Activated naive CD8-positive, alpha-beta T cell treated with anti-CD3 and anti-CD28 coated beads, Interleukin-2, amount 10 ng/mL, durations not matched to agents 7 days and 5 days (primary cell): ENCODE results near the gene SSC4D. TPM values are rescaled to one million over a fixed set of nuclear protein-coding genes. Genes with fewer than 3 reads are reported as not detected.
"Not testable (repeated sequence)": the region's sequence is repeated elsewhere in the genome, so short reads cannot be mapped to it uniquely, and the experiment has no call there.

Experiments used
- ATAC-seq: fragments of 150-1000 bp; cut with Tn5 transposase; one replicate; pipeline ENCODE4 v1.10.0; 2021; ENCODE audit warnings: low read depth, moderate library complexity
- POLR2A ChIA-PET: fragments of 350-600 bp; sonication (Branson Sonifier 250); formaldehyde crosslinking; loops from one replicate; lab custom pipeline; 2021; ENCODE audit warnings: antibody characterized with exemption; lab: Charles Lee
- DNase-seq: peaks from one replicate; pipeline ENCODE4 v3.0.0; 2021
- H3K27ac Mint-ChIP-seq: one replicate; pipeline ENCODE4 v1.8.0; 2022; ENCODE audit warnings: mild to moderate bottlenecking, mixed read lengths
- H3K27me3 Mint-ChIP-seq: one replicate; pipeline ENCODE4 v1.8.0; 2022; ENCODE audit warnings: mild to moderate bottlenecking, moderate library complexity, mixed read lengths
- H3K36me3 Mint-ChIP-seq: one replicate; pipeline ENCODE4 v1.8.0; 2021; ENCODE audit warnings: mild to moderate bottlenecking, mixed read lengths
- H3K4me1 Mint-ChIP-seq: one replicate; pipeline ENCODE4 v1.8.0; 2021; ENCODE audit warnings: mixed read lengths
- H3K4me3 Mint-ChIP-seq: one replicate; pipeline ENCODE4 v1.8.0; 2022; ENCODE audit warnings: mild to moderate bottlenecking, moderate library complexity, mixed read lengths
- H3K9me3 Mint-ChIP-seq: one replicate; pipeline ENCODE4 v1.8.0; 2021; ENCODE audit warnings: mixed read lengths
- total RNA-seq, 2 experiments: library from RNA; stranded (reverse); gene quantifications; one replicate each; pipeline ENCODE4 v1.2.3, GENCODE V29; 2021

The SSC4D gene
- total RNA-seq, 2 experiments from 2014 or later = 0.34 to 0.42 TPM

DNA sequence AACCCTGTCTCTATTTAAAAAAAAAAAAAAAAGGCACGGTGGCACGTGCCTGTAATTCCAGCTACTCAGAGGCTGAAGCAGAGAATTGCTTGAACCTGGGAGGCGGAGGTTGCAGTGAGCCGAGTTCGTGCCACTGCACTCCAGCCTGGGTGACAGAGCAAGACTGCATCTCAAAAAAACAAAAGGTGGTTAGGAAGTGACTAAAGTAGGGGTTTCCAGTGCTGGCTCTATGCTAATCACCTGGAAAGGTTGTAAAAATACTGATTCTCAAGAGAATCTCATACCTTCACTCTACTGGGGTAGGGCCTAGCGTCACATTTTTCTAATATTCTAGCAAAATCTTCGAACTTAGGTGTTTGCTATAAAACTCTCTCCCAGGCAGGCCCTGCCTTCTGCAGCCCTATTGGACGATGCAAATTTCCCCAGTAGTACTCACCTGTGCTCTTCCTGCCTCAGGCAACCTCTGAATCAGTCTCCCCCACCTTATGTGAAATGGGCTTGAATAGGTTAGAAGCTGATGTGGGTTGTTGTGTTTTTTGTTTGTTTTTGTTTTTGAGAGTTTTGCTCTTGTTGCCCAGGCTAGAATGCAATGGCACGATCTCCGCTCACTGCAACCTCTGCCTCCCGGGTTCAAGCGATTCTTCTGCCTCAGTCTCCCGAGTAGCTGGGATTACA, 18.8 kb upstream of the SSC4D start:
- H3K27ac Mint-ChIP-seq = no peak overlapping the region
- no peaks in the 10 kb centered on the region for H3K27me3 Mint-ChIP-seq
- ATAC-seq = no peak
- POLR2A ChIA-PET = no interaction called here
- no peak for DNase-seq
- peaks cover 1% of the 10 kb centered on the region for H3K4me1 Mint-ChIP-seq
- no peaks in the 10 kb centered on the region for H3K36me3 Mint-ChIP-seq
- H3K4me3 Mint-ChIP-seq = no peak overlapping the region
- no peaks in the 10 kb centered on the region for H3K9me3 Mint-ChIP-seq

DNA sequence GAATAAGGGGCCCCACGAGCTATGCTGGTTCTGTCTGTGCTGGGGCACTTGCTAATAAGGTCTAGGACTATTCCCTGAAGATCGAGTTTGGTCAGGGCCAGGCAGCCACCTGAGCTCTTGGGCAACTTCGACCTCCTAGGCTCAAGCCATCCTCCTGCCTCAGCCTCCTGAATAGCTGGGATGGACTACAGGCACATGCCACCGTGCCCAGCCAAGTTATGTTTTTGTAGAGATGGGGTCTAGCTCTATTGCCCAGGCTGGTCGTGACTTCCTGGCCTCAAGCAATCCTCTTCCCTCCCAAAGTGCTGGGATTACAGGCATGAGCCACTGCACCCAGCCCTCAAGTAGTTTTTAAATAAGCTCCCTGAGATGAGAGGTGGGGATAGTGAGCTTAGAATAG, 18.1 kb upstream of the SSC4D start:
- DNase-seq (no peak), ATAC-seq (no peak)
- Mint-ChIP-seq H3K9me3 (no peaks in the 10 kb centered on the region), H3K4me1 (peaks cover 1% of the 10 kb centered on the region), H3K36me3 (no peaks in the 10 kb centered on the region), H3K4me3 (no peak overlapping the region), H3K27me3 (no peaks in the 10 kb centered on the region), H3K27ac (no peak overlapping the region)
- POLR2A ChIA-PET = no interaction called here

DNA sequence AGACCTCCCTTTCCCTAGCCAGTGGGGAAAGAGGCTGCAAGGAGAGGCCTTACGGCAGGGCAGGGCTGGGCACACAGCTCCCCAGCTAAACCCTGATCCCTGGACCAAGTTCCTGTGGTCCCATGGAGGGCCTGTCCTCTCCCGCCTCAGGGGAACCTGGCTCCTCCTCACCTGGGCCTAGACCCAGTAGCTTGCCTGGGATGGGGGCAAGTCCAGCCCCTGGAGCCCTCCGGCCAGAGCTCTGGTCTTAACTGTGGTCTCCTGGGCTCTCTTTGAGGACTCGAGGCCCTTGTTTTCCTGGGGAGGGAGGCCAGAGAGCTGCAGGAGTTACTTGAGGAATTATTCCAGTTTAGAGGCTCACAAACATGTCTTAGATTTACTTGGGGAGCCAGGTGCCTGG, 16.7 kb upstream of the SSC4D start:
- ATAC-seq (no peak), DNase-seq (no peak)
- Mint-ChIP-seq H3K27me3 (no peaks in the 10 kb centered on the region), H3K4me3 (no peak overlapping the region), H3K36me3 (no peaks in the 10 kb centered on the region), H3K4me1 (peaks cover 1% of the 10 kb centered on the region), H3K9me3 (no peaks in the 10 kb centered on the region), H3K27ac (no peak overlapping the region)
- POLR2A ChIA-PET = no interaction called here

DNA sequence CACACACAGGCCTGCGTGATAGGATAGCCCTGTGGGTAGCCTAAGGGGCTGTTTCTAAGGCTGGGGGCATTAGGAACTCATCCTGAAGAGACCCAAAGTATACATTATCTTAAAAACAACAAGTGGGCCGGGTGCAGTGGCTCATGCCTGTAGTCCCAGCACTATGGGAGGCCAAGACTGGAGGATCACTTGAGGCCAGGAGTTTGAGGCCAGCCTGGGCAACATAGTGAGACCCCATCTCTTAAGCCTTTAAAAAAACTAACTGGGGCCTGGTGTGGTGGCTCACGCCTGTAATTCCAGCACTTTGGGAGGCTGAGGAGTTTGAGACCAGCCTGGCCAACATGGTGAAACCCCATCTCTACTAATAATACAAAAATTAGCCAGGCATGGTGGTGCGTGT, 16.1 kb upstream of the SSC4D start:
- POLR2A ChIA-PET, H3K27me3 Mint-ChIP-seq, ATAC-seq, H3K4me3 Mint-ChIP-seq, H3K36me3 Mint-ChIP-seq, H3K9me3 Mint-ChIP-seq, H3K4me1 Mint-ChIP-seq, DNase-seq, H3K27ac Mint-ChIP-seq: not testable (repeated sequence)

DNA sequence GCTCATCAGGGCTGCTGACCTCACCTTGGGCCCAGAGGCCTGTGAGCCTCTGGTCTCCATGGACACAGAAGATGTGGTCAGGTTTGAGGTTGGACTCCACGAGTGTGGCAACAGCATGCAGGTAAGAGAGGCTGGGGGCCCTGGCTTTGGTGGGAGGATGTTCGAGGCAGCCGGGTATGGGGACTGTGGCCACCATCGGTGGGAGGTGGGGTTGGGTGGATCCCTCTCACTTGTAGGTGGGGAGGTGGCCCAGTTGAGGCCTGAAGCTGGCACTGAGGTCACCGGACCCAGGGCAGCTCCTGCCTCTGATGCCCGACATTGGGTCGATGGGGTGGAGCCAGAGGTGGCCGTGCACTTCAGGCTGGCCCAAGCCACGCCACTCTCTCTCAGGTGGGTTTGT, 15.7 kb upstream of the SSC4D start:
- H3K4me3 Mint-ChIP-seq = no peak overlapping the region
- POLR2A ChIA-PET = interaction anchor here (1.0 kb wide), 1 partner anchor 61 kb away, joined by 3 read pairs; no protein-coding TSS in a partner anchor
- DNase-seq = no peak
- no peak for ATAC-seq
- peaks cover 5% of the 10 kb centered on the region for H3K27me3 Mint-ChIP-seq
- peaks cover 1% of the 10 kb centered on the region for H3K4me1 Mint-ChIP-seq
- no peaks in the 10 kb centered on the region for H3K9me3 Mint-ChIP-seq
- no peaks in the 10 kb centered on the region for H3K36me3 Mint-ChIP-seq
- H3K27ac Mint-ChIP-seq = no peak overlapping the region

DNA sequence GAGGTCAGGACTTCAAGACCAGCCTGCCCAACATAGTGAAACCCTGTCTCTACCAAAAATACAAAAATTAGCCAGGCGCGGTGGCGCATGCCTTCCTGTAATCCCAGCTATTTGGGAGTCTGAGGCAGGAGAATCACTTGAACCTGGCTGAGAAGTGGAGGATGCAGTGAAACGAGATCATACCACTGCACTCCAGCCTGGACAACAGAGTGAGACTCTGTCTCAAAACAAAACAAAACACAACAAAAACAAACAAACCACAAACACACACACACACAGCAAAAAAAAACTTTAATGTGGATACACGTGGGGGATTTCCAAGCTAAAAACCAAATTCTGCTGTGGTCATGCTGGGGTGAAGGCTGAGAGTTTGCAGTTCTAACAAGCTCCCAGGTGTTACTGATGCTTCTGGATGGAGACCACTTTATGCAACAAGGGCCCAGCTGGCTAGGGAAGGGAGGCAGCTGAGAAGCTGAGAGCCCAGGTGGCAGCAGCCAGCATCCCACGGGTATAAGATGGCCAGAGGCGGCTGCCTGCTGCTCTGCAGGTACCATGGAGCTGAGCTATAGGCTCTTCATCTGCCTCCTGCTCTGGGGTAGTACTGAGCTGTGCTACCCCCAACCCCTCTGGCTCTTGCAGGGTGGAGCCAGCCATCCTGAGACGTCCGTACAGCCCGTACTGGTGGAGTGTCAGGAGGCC, 15.1 kb upstream of the SSC4D start, which contains the start of gene ZP3:
TSS of gene ZP3 (plus strand) at position 538 of the 699 bp plus-strand sequence. CDS start at position 553, 15 bp downstream.
- Mint-ChIP-seq H3K27ac (no peak within 1 kb of the TSS), H3K27me3 (peaks cover 8% of the 10 kb centered on the region), H3K36me3 (no peaks in the 10 kb centered on the region), H3K4me1 (peaks cover 3% of the 10 kb centered on the region), H3K4me3 (no peak within 1 kb of the TSS), H3K9me3 (no peaks in the 10 kb centered on the region)
- DNase-seq (no peak), ATAC-seq (no peak)
- POLR2A ChIA-PET = interaction anchor here (0.7 to 1.0 kb wide), 2 partner anchors 23 to 60 kb away, joined by 3 read pairs; no protein-coding TSS in a partner anchor

GRCh38 chr7:76423666-76424412, 14.3 kb upstream of the SSC4D start:
- DNase-seq (no peak), ATAC-seq (no peak)
- Mint-ChIP-seq H3K27ac (no peak overlapping the region), H3K4me3 (no peak overlapping the region), H3K36me3 (no peaks in the 10 kb centered on the region), H3K9me3 (no peaks in the 10 kb centered on the region), H3K27me3 (peaks cover 8% of the 10 kb centered on the region), H3K4me1 (peaks cover 3% of the 10 kb centered on the region)
- POLR2A ChIA-PET = interaction anchor here (0.7 to 1.0 kb wide), 2 partner anchors 22 to 59 kb away, joined by 3 read pairs; no protein-coding TSS in a partner anchor

DNA sequence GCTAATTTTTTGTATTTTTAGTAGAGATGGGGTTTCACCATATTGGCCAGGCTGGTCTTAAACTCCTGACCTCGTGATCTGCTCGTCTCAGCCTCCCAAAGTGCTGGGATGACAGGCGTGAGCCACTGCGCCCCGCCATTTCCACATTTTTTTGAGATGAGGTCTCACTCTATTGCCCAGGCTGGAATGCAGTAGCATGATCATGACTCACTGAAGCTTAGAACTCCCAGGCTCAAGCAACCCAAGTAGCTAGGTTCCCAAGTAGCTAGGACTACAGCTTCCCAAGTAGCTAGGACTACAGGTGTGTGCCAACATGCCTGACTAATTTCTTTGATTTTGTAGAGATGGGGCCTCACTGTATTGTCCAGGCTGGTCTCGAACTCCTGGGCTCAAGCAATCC, 11.6 kb upstream of the SSC4D start:
- POLR2A ChIA-PET, H3K27ac Mint-ChIP-seq: not testable (repeated sequence)

GRCh38 chr7:76417654-76418310, 8.3 kb upstream of the SSC4D start:
- H3K36me3 Mint-ChIP-seq, ATAC-seq, DNase-seq, H3K9me3 Mint-ChIP-seq, H3K4me3 Mint-ChIP-seq, H3K27me3 Mint-ChIP-seq, H3K4me1 Mint-ChIP-seq, H3K27ac Mint-ChIP-seq: not testable (repeated sequence)
- POLR2A ChIA-PET = interaction anchor here (0.7 kb wide), 1 partner anchor 201 kb away, joined by 9 read pairs; no protein-coding TSS in a partner anchor

More for the DNA sequence above, 11.6 kb upstream of the SSC4D start:
- H3K4me3 Mint-ChIP-seq, ATAC-seq, DNase-seq, H3K36me3 Mint-ChIP-seq, H3K4me1 Mint-ChIP-seq, H3K27me3 Mint-ChIP-seq, H3K9me3 Mint-ChIP-seq: not testable (repeated sequence)

DNA sequence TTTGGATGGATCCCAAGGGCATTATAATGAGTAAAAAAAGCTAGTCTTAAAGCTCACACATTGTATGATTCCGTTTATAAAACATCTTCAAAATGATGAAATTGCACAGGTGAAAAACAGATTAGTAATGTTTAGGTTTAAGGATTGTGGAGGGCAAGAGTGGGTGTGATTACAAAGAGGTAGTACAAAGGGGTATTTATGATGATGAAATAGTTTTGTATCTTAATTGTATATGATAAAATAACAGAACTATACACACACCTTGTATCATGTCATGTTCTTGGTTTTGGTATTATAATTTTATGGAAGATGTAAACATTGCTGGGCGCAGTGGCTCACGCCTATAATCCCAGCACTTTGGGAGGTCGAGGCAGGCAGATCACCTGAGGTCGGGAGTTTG, 2.8 kb upstream of the SSC4D start:
- no peak for DNase-seq
- no peaks in the 10 kb centered on the region for H3K36me3 Mint-ChIP-seq
- POLR2A ChIA-PET = no interaction called here
- H3K4me1 Mint-ChIP-seq = no peaks in the 10 kb centered on the region
- H3K4me3 Mint-ChIP-seq = no peak overlapping the region
- H3K27me3 Mint-ChIP-seq = peaks cover 1% of the 10 kb centered on the region
- no peaks in the 10 kb centered on the region for H3K9me3 Mint-ChIP-seq
- ATAC-seq = no peak
- H3K27ac Mint-ChIP-seq = no peak overlapping the region

- POLR2A ChIA-PET = no interaction called here
- Mint-ChIP-seq H3K36me3 (no peaks in the 10 kb centered on the region), H3K9me3 (no peaks in the 10 kb centered on the region), H3K4me3 (no peak overlapping the region), H3K27ac (no peak overlapping the region), H3K27me3 (peaks cover 1% of the 10 kb centered on the region), H3K4me1 (no peaks in the 10 kb centered on the region)
- ATAC-seq (no peak), DNase-seq (no peak)
Measured at GRCh38 chr7:76411626-76412025, 2.1 kb upstream of the SSC4D start.

GRCh38 chr7:76408121-76408560, 1.4 kb downstream of the SSC4D start:
- Mint-ChIP-seq H3K36me3 (no peaks in the 10 kb centered on the region), H3K9me3 (no peaks in the 10 kb centered on the region), H3K4me3 (no peak overlapping the region), H3K4me1 (peaks cover 5% of the 10 kb centered on the region), H3K27me3 (no peaks in the 10 kb centered on the region), H3K27ac (no peak overlapping the region)
- POLR2A ChIA-PET = no interaction called here
- DNase-seq = no peak
- no peak for ATAC-seq

DNA sequence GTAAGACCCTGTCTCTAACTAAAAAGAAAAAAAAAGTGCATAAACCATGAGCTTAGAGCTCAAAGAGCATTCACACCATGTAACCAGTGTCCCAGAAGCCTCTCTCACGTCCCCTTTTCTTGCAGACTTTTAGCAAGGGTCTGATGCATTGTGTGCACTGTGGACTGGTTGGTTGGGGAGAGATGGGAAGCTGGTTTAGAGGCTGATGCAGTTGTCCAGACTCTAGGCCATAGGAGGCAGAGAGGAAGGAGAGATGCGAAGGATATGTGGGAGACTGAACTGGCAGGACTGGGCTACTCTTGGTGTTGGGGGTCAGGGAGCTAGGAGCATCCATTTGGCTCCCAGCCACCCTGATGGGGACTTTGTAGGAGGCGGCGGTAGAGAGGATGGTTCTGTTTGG, 1.8 kb downstream of the SSC4D start:
- no peak overlapping the region for H3K4me3 Mint-ChIP-seq
- H3K36me3 Mint-ChIP-seq = no peaks in the 10 kb centered on the region
- H3K9me3 Mint-ChIP-seq = no peaks in the 10 kb centered on the region
- peaks cover 5% of the 10 kb centered on the region for H3K4me1 Mint-ChIP-seq
- H3K27me3 Mint-ChIP-seq = no peaks in the 10 kb centered on the region
- DNase-seq (no peak), ATAC-seq (no peak)
- POLR2A ChIA-PET = interaction anchor here (1.2 kb wide), 1 partner anchor 10 kb away, joined by 3 read pairs; no protein-coding TSS in a partner anchor
- no peak overlapping the region for H3K27ac Mint-ChIP-seq
